GM21717 (cell line): ENCODE results near the gene ATG14.
A peak's percentile ranks its signal among the peaks of the same experiment; 100 is the strongest.
"Not testable (repeated sequence)": the region's sequence is repeated elsewhere in the genome, so short reads cannot be mapped to it uniquely, and the experiment has no call there.

ENCODE experiments used
- ATAC-seq: cut with Tn5 transposase; IDR thresholded peaks from one replicate; pipeline ENCODE4 v1.9.1; 2021; ENCODE audit warnings: mild to moderate bottlenecking, moderate library complexity; ENCODE audit not compliant: unreplicated experiment

The ATG14 gene

GRCh38 chr14:55388160-55388559, 23.5 kb downstream of the ATG14 start:
- no peak for ATAC-seq

- ATAC-seq, result no peak
Observed at GRCh38 chr14:55387121-55387520, 24.5 kb downstream of the ATG14 start.

- no peak for ATAC-seq
Observed at GRCh38 chr14:55386037-55386808, 25.4 kb downstream of the ATG14 start.

- no peak for ATAC-seq
Observed at GRCh38 chr14:55384536-55384935, 27.1 kb downstream of the ATG14 start.

GRCh38 chr14:55383541-55384140, 28.0 kb downstream of the ATG14 start:
- no peak for ATAC-seq

GRCh38 chr14:55383056-55383466, 28.6 kb downstream of the ATG14 start:
- ATAC-seq, result not testable (repeated sequence)

- ATAC-seq, result no peak
Observed at GRCh38 chr14:55382483-55382882, 29.1 kb downstream of the ATG14 start.

GRCh38 chr14:55381561-55381960, 30.1 kb downstream of the ATG14 start:
- ATAC-seq, result no peak

- ATAC-seq, result no peak
Observed at GRCh38 chr14:55381040-55381439, 30.6 kb downstream of the ATG14 start.

GRCh38 chr14:55377236-55377635, 34.4 kb downstream of the ATG14 start:
- no peak for ATAC-seq

- no peak for ATAC-seq
Observed at GRCh38 chr14:55374771-55375170, 36.9 kb downstream of the ATG14 start.

- ATAC-seq, result no peak
Observed at GRCh38 chr14:55373784-55374705, 37.6 kb downstream of the ATG14 start.

GRCh38 chr14:55372825-55373224, 38.8 kb downstream of the ATG14 start:
- ATAC-seq, result no peak

GRCh38 chr14:55372423-55372822, 39.2 kb downstream of the ATG14 start:
- no peak for ATAC-seq

GRCh38 chr14:55370883-55371455, 40.7 kb downstream of the ATG14 start:
- ATAC-seq, result no peak

GRCh38 chr14:55366271-55366670, 45.4 kb downstream of the ATG14 start:
- no peak for ATAC-seq

GRCh38 chr14:55361190-55361589, 50.4 kb downstream of the ATG14 start:
- no peak for ATAC-seq

GRCh38 chr14:55359307-55359706, 52.3 kb downstream of the ATG14 start:
- ATAC-seq, result no peak

GRCh38 chr14:55356913-55357312, 54.7 kb downstream of the ATG14 start:
- ATAC-seq, result no peak

GRCh38 chr14:55355922-55356321, 55.7 kb downstream of the ATG14 start:
- no peak for ATAC-seq

GRCh38 chr14:55354500-55354899, 57.1 kb downstream of the ATG14 start:
- ATAC-seq, result peak; percentile 63
